HepG2 (cell line): Measurements from ENCODE around the gene FAM161A. TPM values are rescaled to one million over a fixed set of nuclear protein-coding genes. Genes with fewer than 3 reads are reported as not detected.
"Not testable (repeated sequence)": the region's sequence is repeated elsewhere in the genome, so short reads cannot be mapped to it uniquely, and the experiment has no call there.

ENCODE experiments used
- ATAC-seq: fragments of 200-7000 bp; cut with Tn5 transposase; 3 replicates; pipeline ENCODE4 v1.9.1; 2020; ENCODE audit warnings: mild to moderate bottlenecking, moderate library complexity
- BruUV-seq: library from RNA; stranded (reverse); fragments of 400-500 nt; replicated peaks from 2 replicates; lab custom pipeline; 2021; lab: Mats Ljungman, UMichigan
- CTCF ChIA-PET: fragments of 300-600 bp; formaldehyde crosslinking; extraction: SDS; loops from one replicate; lab custom pipeline; 2021; ENCODE audit warnings: low total read pairs, inconsistent platforms, low intra/inter-chr PET ratio; lab: Yijun Ruan, JAX
- POLR2A ChIA-PET: fragments of 350-600 bp; sonication (Branson Sonifier 250); formaldehyde crosslinking; loops from one replicate; lab custom pipeline; 2020; ENCODE audit warnings: antibody characterized with exemption, inconsistent platforms; lab: Yijun Ruan, JAX
- DNase-seq: peaks from one replicate; pipeline ENCODE4 v3.0.0-alpha.2; 2015; ENCODE audit warnings: low spot score
- FAIRE-seq: peaks from 3 replicates; lab custom pipeline; 2011; peaks lifted over from hg19 to GRCh38; lab: Jason Lieb, UNC
- H2AFZ ChIP-seq: one replicate; pipeline ENCODE4 v1.6.1; 2011; ENCODE audit warnings: low read length, inconsistent platforms
- H3K27ac ChIP-seq: fragments of 300-600 bp; 3 replicates; pipeline ENCODE4 v1.8.0; 2011; ENCODE audit warnings: mixed run types, mild to moderate bottlenecking, mixed read lengths, low read length, inconsistent platforms; ENCODE audit not compliant: insufficient read depth; ENCODE audit errors: extremely low read length
- H3K27me3 ChIP-seq, 2 experiments: fragments of 200-600 bp in 1 of 2; 2 replicates in 1 of 2; 3 replicates in 1 of 2; pipeline versions ENCODE4 v1.6.0 to v1.8.0; 2011; ENCODE audit warnings: low read length in 2 of 2, mild to moderate bottlenecking in 2 of 2, moderate library complexity in 2 of 2, inconsistent platforms in 1 of 2; ENCODE audit not compliant: insufficient read depth in 2 of 2, control insufficient read depth in 1 of 2
- H3K36me3 ChIP-seq, 2 experiments: fragments of 200-600 bp in 1 of 2; replicated peaks in 1 of 2; 2 replicates in 1 of 2; 3 replicates in 1 of 2; pipeline versions ENCODE4 v1.5.1 to v1.8.0; 2011; ENCODE audit warnings: low read length in 2 of 2, inconsistent platforms in 1 of 2; ENCODE audit not compliant: insufficient read depth in 2 of 2, control insufficient read depth in 1 of 2
- H3K4me1 ChIP-seq: 2 replicates; pipeline ENCODE4 v1.5.1; 2012; ENCODE audit warnings: low read length, inconsistent platforms; ENCODE audit not compliant: insufficient read depth
- H3K4me2 ChIP-seq: 2 replicates; pipeline ENCODE4 v1.6.0; 2011; ENCODE audit warnings: low read depth, low read length, inconsistent platforms
- H3K4me3 ChIP-seq, 3 experiments: fragments of 200-600 bp in 1 of 3; sonication (generic), shearing (Covaris generic) in 1 of 3; replicated peaks in 1 of 3; 2 replicates each; pipeline ENCODE4 v1.5.1; 2011 to 2016; ENCODE audit warnings: low read length in 3 of 3, inconsistent platforms in 2 of 3, low read depth in 2 of 3, mild to moderate bottlenecking in 2 of 3, control low read depth in 1 of 3, mixed read lengths in 1 of 3; ENCODE audit not compliant: insufficient read depth in 1 of 3
- H3K79me2 ChIP-seq: one replicate; pipeline ENCODE4 v1.6.1; 2011; ENCODE audit warnings: low read length, inconsistent platforms; ENCODE audit not compliant: insufficient read depth
- H3K9ac ChIP-seq: 2 replicates; pipeline ENCODE4 v1.6.0; 2011; ENCODE audit warnings: mild to moderate bottlenecking, low read depth, low read length, inconsistent platforms; ENCODE audit not compliant: insufficient read depth
- H3K9me3 ChIP-seq: 2 replicates; pipeline ENCODE4 v1.5.1; 2012; ENCODE audit warnings: mild to moderate bottlenecking, low read length
- H4K20me1 ChIP-seq: 2 replicates; pipeline ENCODE4 v1.6.0; 2011; ENCODE audit warnings: inconsistent platforms, mild to moderate bottlenecking, low read length, moderate library complexity; ENCODE audit not compliant: insufficient read depth
- ARNTL ChIP-seq: sonication (generic); formaldehyde crosslinking; IDR thresholded peaks from 2 replicates; pipeline ENCODE4 v1.4.0; 2020; ENCODE audit warnings: mild to moderate bottlenecking, missing genetic modification reagents
- ZBTB25 ChIP-seq: IDR thresholded peaks from 2 replicates; pipeline ENCODE4 v1.6.1; 2018; ENCODE audit warnings: missing genetic modification reagents
- ZBTB4 ChIP-seq: sonication (generic); formaldehyde crosslinking; IDR thresholded peaks from 2 replicates; pipeline ENCODE4 v1.4.0; 2020; ENCODE audit warnings: missing genetic modification reagents, mild to moderate bottlenecking, borderline replicate concordance
- ZNF451 ChIP-seq: sonication (generic); formaldehyde crosslinking; IDR thresholded peaks from 2 replicates; pipeline ENCODE4 v1.5.0; 2020; ENCODE audit warnings: mild to moderate bottlenecking, missing genetic modification reagents
- ZNF678 ChIP-seq: sonication (generic); formaldehyde crosslinking; IDR thresholded peaks from 2 replicates; pipeline ENCODE4 v1.4.0; 2020; ENCODE audit warnings: mild to moderate bottlenecking, missing genetic modification reagents
- WGBS: methylation state at CpG from one replicate; pipeline ENCODE4 v1.1.6; 2017; ENCODE audit warnings: low lambda C conversion rate; 5-methylcytosine and 5-hydroxymethylcytosine counted together
- in situ Hi-C: cut with HindIII; loops from 2 replicates; pipeline ENCODE4 v1.10.0; 2017; ENCODE audit warnings: low pct_unique_long_range_greater_than_20kb; ENCODE audit not compliant: extremely low pct_ligation_motif_present
- intact Hi-C: fragments of 100-400 bp; cut with micrococcal nuclease; formaldehyde crosslinking; loops from one replicate; pipeline ENCODE4 v1.10.0; 2022; ENCODE audit not compliant: unreplicated experiment
- polyA plus RNA-seq, 8 experiments: library from polyadenylated mRNA; depleted of rRNA in 3 of 8; stranded (reverse) in 7 of 8; unstranded in 1 of 8; fragments of >200 nt; fragmentation: Illumina TruSeq in 4 of 8; extraction: Trizol in 4 of 8; gene quantifications; 2 replicates each; pipeline versions ENCODE4 v1.2.1 to v1.2.3, GENCODE V29; 2011 to 2016; ENCODE audit warnings: low read depth in 4 of 8, missing spikeins in 1 of 8, mixed read lengths in 1 of 8; ENCODE audit not compliant: insufficient read depth in 1 of 8
- total RNA-seq, 5 experiments: library from RNA; depleted of rRNA; stranded (reverse); fragments of >200 nt; fragmentation: Illumina TruSeq; extraction: Trizol; gene quantifications; 2 replicates each; pipeline ENCODE4 v1.2.3, GENCODE V29; 2016; ENCODE audit warnings: low read depth in 1 of 5

FAM161A gene
- total and polyA plus RNA-seq, 2 of the 13 experiments (the other 11 are each of a cell fraction or from before 2014, with no cell fraction given): 2.7 to 3.4 TPM

- no peak for TF ChIP-seq ARNTL (CRISPR knock-in tag)
- TF ChIP-seq ZBTB25: no peak
- TF ChIP-seq ZNF678: no peak
- no peak for TF ChIP-seq ZNF451 (CRISPR knock-in tag)
- no peak for TF ChIP-seq ZBTB4 (CRISPR knock-in tag)
Observed at GRCh38 chr2:61853086-61853846, 594 bp downstream of the FAM161A start (continued).

- WGBS: 94% methylated on average over 10 of the region's 10 CpGs
- intact Hi-C loops: not testable (repeated sequence)
Observed at GRCh38 chr2:61851270-61851669, 2.6 kb downstream of the FAM161A start.

More at GRCh38 chr2:61851270-61851669, 2.6 kb downstream of the FAM161A start:
- BruUV-seq, H3K27ac ChIP-seq, H3K4me2 ChIP-seq, H3K9me3 ChIP-seq, H3K4me3 ChIP-seq, FAIRE-seq, H3K79me2 ChIP-seq, H4K20me1 ChIP-seq, POLR2A ChIA-PET, H2AFZ ChIP-seq, H3K9ac ChIP-seq, DNase-seq, H3K36me3 ChIP-seq, ATAC-seq, in situ Hi-C loops, CTCF ChIA-PET, H3K27me3 ChIP-seq: not testable (repeated sequence)
- H3K4me1 ChIP-seq: peaks cover 19% of the 10 kb centered on the region
